IPS-18a (cell line): ENCODE results near the gene GSK3B.

Experiments used
- H3K27ac ChIP-seq: one replicate; pipeline ENCODE4 v1.5.1; 2013; ENCODE audit warnings: low read length
- H3K27me3 ChIP-seq: one replicate; pipeline ENCODE4 v1.6.1; 2013; ENCODE audit warnings: mild to moderate bottlenecking, low read length; ENCODE audit not compliant: control insufficient read depth, insufficient read depth
- H3K36me3 ChIP-seq: one replicate; pipeline ENCODE4 v1.6.1; 2013; ENCODE audit warnings: low read depth, low read length; ENCODE audit not compliant: control insufficient read depth
- H3K4me1 ChIP-seq: one replicate; pipeline ENCODE4 v1.6.1; 2013; ENCODE audit warnings: low read depth, low read length; ENCODE audit not compliant: control insufficient read depth
- H3K4me3 ChIP-seq: one replicate; pipeline ENCODE4 v1.5.1; 2013; ENCODE audit warnings: low read length
- H3K9ac ChIP-seq: one replicate; pipeline ENCODE4 v1.6.1; 2013; ENCODE audit warnings: mild to moderate bottlenecking, low read length, moderate library complexity
- H3K9me3 ChIP-seq: one replicate; pipeline ENCODE4 v1.6.1; 2013; ENCODE audit warnings: low read depth, low read length; ENCODE audit not compliant: control insufficient read depth

GSK3B gene

DNA sequence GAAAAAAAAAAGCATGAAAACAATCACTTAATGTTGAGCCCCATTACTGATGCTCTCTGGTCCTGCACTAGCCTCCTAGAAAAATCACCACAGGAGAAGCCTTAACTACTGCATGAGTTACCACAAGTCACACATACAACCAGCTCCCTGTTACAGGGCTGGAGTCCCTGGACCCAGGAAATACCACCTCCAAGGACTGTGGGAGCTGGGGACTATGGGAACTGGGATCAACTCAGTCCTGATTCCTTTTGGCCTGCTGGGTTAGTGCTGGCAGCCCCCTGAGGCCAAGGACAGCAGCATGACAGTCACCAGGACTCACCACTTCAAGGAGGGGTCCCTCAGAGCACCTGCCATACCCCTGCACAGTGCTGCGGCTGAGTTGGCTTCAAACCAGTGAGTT lies 311.8 kb downstream of the GSK3B start:
- Histone ChIP-seq H3K4me3 (no peak overlapping the region), H3K9me3 (no peaks in the 10 kb centered on the region), H3K36me3 (no peaks in the 10 kb centered on the region), H3K27me3 (no peaks in the 10 kb centered on the region), H3K4me1 (no peaks in the 10 kb centered on the region), H3K27ac (no peak overlapping the region), H3K9ac (no peak overlapping the region)

DNA sequence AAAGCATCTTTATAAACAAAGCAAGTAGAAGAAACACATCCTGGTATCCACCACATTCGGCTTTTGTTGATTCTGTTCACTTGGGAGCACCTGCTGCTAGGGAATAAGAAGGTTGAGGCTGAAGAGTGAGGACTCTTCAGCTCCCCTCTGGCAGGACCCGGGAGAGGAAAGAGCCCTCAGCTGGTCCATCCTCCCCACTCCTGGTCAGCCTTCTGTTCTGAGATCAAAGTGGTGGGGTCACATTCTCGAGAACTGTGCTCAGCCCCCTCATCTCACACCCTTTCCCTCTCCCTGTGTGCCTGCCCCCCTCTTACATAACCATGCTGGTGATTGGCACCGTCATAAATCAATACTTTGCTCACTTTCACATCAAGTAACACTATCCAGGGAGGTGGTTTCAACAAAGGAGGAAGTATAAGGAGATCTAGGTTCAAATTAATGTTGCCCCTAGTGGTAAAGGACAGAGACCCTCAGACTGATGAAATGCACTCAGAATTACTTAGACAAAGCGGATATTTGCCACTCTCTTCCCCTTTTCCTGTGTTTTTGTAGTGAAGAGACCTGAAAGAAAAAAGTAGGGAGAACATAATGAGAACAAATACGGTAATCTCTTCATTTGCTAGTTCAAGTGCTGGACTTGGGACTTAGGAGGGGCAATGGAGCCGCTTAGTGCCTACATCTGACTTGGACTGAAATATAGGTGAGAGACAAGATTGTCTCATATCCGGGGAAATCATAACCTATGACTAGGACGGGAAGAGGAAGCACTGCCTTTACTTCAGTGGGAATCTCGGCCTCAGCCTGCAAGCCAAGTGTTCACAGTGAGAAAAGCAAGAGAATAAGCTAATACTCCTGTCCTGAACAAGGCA lies 312.7 kb downstream of the GSK3B start, which contains the start of gene NR1I2:
TSS of gene NR1I2 (plus strand) at position 772 of the 869 bp plus-strand sequence.
- no peak within 1 kb of the TSS for H3K27ac ChIP-seq
- no peak within 1 kb of the TSS for H3K4me3 ChIP-seq
- H3K36me3 ChIP-seq, result no peaks in the 10 kb centered on the region
- H3K4me1 ChIP-seq, result no peaks in the 10 kb centered on the region
- no peaks in the 10 kb centered on the region for H3K27me3 ChIP-seq
- H3K9ac ChIP-seq, result no peak within 1 kb of the TSS
- H3K9me3 ChIP-seq, result no peaks in the 10 kb centered on the region

DNA sequence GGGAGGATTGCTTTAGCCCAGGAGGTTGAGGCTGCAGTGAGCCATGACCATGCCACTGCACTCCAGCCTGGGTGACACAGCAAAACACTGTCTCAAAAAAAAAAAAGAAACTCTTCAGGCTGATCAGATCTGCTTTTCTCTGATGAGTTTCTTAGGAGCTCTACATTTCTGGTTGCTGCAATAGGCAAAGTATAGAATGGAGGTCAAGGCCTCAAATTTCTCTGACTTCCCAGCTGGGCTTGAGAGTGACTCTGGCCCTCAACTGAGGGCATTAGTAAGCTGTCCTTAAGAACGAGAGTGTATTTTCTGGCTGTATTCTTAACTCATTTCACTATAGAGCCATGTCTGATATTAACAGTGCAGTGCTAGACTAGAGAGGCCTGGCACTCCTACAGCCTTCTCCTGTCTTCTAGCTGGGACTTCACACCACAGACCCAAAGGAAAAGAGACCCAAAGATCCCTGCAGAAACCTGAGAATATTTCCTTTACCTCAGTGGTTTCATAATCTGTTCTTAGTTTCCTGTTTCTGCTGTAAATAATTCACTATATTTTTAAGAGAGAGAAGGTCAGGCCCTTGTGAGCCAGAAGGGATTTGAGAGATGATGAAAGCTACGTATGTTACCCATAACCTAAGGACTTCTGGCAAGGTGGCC lies 314.4 kb downstream of the GSK3B start:
- no peaks in the 10 kb centered on the region for H3K4me1 ChIP-seq
- H3K9ac ChIP-seq, result no peak overlapping the region
- no peak overlapping the region for H3K4me3 ChIP-seq
- H3K27me3 ChIP-seq, result no peaks in the 10 kb centered on the region
- H3K36me3 ChIP-seq, result no peaks in the 10 kb centered on the region
- H3K9me3 ChIP-seq, result no peaks in the 10 kb centered on the region
- H3K27ac ChIP-seq, result no peak overlapping the region

DNA sequence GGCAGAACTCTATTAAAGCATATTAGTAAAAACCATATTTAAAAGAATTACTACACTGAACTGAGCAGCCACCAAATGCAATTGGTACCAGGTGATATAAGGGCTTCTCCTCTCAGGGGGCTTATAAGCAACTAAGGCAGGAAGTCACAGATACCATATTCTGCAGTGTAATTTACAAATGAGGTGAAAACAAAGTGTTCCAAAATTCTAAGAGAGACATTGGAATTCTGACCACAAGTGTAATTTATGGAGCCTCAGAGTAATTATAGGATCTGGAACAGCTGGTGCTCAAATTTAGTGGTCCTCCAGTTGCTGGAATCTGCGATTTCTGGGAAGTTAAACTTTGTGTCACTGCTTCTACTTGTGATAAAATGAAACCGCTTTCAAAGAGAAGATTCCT lies 315.4 kb downstream of the GSK3B start:
- H3K27ac ChIP-seq, result no peak overlapping the region
- no peak overlapping the region for H3K4me3 ChIP-seq
- H3K9me3 ChIP-seq, result no peaks in the 10 kb centered on the region
- H3K4me1 ChIP-seq, result peaks cover 5% of the 10 kb centered on the region
- H3K9ac ChIP-seq, result no peak overlapping the region
- H3K27me3 ChIP-seq, result no peaks in the 10 kb centered on the region
- H3K36me3 ChIP-seq, result no peaks in the 10 kb centered on the region

DNA sequence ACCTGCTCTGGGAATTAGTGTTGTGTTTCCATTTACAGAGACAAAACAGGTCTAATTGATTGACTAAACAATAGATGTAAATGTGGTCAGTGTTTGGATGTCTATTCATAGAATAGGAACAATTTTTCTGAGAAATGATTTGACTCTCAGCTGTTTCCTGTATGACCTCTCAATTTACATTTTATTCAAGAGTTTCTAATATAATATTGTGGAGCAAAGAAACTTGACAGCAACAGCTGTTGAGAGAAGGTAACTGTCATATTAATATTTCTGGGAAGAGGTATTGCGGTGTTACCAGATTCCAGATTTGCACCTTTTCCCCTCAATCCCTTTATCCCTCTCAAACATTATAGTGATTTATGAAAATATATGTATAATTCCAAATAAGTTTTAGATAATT lies 316.1 kb downstream of the GSK3B start:
- H3K9me3 ChIP-seq, result no peaks in the 10 kb centered on the region
- no peak overlapping the region for H3K9ac ChIP-seq
- no peak overlapping the region for H3K27ac ChIP-seq
- H3K4me3 ChIP-seq, result no peak overlapping the region
- no peaks in the 10 kb centered on the region for H3K36me3 ChIP-seq
- no peaks in the 10 kb centered on the region for H3K27me3 ChIP-seq
- H3K4me1 ChIP-seq, result peaks cover 5% of the 10 kb centered on the region

DNA sequence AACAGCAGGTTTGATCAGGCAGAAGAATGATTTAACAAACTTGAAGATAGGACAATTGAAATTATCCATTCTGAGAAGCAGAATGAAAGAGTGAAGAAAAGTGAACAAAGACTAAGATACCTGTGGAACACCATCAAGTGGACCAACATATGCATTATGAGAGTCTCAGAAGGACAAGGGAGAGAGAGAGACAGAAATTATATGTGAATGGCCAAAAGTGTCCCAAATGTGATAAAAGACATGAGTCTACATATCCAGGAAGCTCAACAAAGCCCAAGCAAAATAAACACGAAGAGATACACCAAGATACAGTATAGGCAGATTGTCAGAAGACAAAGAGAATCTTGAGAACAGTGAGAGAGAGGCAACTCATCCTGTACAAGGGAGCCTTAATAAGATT lies 317.9 kb downstream of the GSK3B start:
- Histone ChIP-seq H3K27me3 (no peaks in the 10 kb centered on the region), H3K4me3 (no peak overlapping the region), H3K9me3 (no peaks in the 10 kb centered on the region), H3K4me1 (peaks cover 5% of the 10 kb centered on the region), H3K9ac (no peak overlapping the region), H3K27ac (no peak overlapping the region), H3K36me3 (no peaks in the 10 kb centered on the region)

DNA sequence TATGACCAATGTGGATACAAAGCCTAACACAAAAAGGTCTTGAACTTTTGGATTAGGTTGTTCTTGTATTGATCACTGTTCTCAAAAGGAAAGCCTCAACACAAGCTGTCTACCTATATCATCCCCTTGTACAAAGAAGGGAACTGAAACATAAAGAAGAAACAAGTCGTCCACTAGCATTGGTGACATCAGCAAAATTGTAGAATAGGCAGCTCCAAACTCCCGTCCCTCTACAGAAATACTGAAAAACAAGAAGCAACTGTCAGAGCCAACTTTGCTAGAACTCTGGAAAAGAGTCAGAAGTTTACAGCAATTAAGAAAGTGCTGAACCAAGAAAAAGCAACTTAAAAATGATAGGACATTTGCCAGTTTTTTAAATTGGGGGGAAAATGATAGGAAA lies 319.8 kb downstream of the GSK3B start:
- H3K9ac ChIP-seq, result no peak overlapping the region
- no peak overlapping the region for H3K27ac ChIP-seq
- no peaks in the 10 kb centered on the region for H3K27me3 ChIP-seq

More for the DNA sequence above, 319.8 kb downstream of the GSK3B start:
- H3K4me3 ChIP-seq, result no peak overlapping the region
- H3K9me3 ChIP-seq, result no peaks in the 10 kb centered on the region
- peaks cover 5% of the 10 kb centered on the region for H3K4me1 ChIP-seq
- no peaks in the 10 kb centered on the region for H3K36me3 ChIP-seq
